Measurements from ENCODE around the gene NAXE.
A peak's percentile ranks its signal among the peaks of the same experiment; 100 is the strongest.
"Not testable (repeated sequence)": the region's sequence is repeated elsewhere in the genome, so short reads cannot be mapped to it uniquely, and the experiment has no call there.

Gene NAXE

GRCh38 chr1:156627313-156627880 is 35.8 kb downstream of the NAXE start:
- Histone ChIP-seq H3K27ac (ENCODE audit: low read length) (no peak overlapping the region), H3K36me3 (ENCODE audit: control insufficient read depth, low read depth, low read length) (no peaks in the 10 kb centered on the region), H3K27me3 (ENCODE audit: control insufficient read depth, insufficient read depth, low read length) (peaks cover 49% of the 10 kb centered on the region), H3K4me3 (ENCODE audit: low read length) (no peak overlapping the region), H3K4me1 (ENCODE audit: control insufficient read depth, low read depth, low read length) (no peaks in the 10 kb centered on the region), H3K9me3 (ENCODE audit: control insufficient read depth, low read depth, low read length) (no peaks in the 10 kb centered on the region), H3K9ac (ENCODE audit: low read length) (no peak overlapping the region)

- Histone ChIP-seq H3K9me3 (ENCODE audit: control insufficient read depth, low read depth, low read length) (no peaks in the 10 kb centered on the region), H3K27me3 (ENCODE audit: control insufficient read depth, insufficient read depth, low read length) (peaks cover 23% of the 10 kb centered on the region), H3K4me3 (ENCODE audit: low read length) (no peak overlapping the region), H3K27ac (ENCODE audit: low read length) (no peak overlapping the region), H3K9ac (ENCODE audit: low read length) (no peak overlapping the region), H3K4me1 (ENCODE audit: control insufficient read depth, low read depth, low read length) (no peaks in the 10 kb centered on the region), H3K36me3 (ENCODE audit: control insufficient read depth, low read depth, low read length) (no peaks in the 10 kb centered on the region)
Measured at GRCh38 chr1:156629823-156630449, 38.4 kb downstream of the NAXE start.

- not testable (repeated sequence) for H3K4me1 ChIP-seq (ENCODE audit: control insufficient read depth, low read depth, low read length); H3K9ac ChIP-seq (ENCODE audit: low read length); H3K27ac ChIP-seq (ENCODE audit: low read length); H3K9me3 ChIP-seq (ENCODE audit: control insufficient read depth, low read depth, low read length); H3K4me3 ChIP-seq (ENCODE audit: low read length); H3K36me3 ChIP-seq (ENCODE audit: control insufficient read depth, low read depth, low read length)
- H3K27me3 ChIP-seq (ENCODE audit: control insufficient read depth, insufficient read depth, low read length): peaks cover 11% of the 10 kb centered on the region
Measured at GRCh38 chr1:156631152-156631551, 39.6 kb downstream of the NAXE start.

- no peak overlapping the region for H3K4me3 ChIP-seq (ENCODE audit: low read length)
- H3K27me3 ChIP-seq (ENCODE audit: control insufficient read depth, insufficient read depth, low read length): peaks cover 4% of the 10 kb centered on the region
- no peaks in the 10 kb centered on the region for H3K36me3 ChIP-seq (ENCODE audit: control insufficient read depth, low read depth, low read length)
- H3K9ac ChIP-seq (ENCODE audit: low read length): no peak overlapping the region
- H3K9me3 ChIP-seq (ENCODE audit: control insufficient read depth, low read depth, low read length): no peaks in the 10 kb centered on the region
- no peaks in the 10 kb centered on the region for H3K4me1 ChIP-seq (ENCODE audit: control insufficient read depth, low read depth, low read length)
- no peak overlapping the region for H3K27ac ChIP-seq (ENCODE audit: low read length)
Measured at GRCh38 chr1:156632355-156632754, 40.8 kb downstream of the NAXE start.

GRCh38 chr1:156638189-156638985 is 46.8 kb downstream of the NAXE start:
- Histone ChIP-seq H3K9me3 (ENCODE audit: control insufficient read depth, low read depth, low read length) (no peaks in the 10 kb centered on the region), H3K27me3 (ENCODE audit: control insufficient read depth, insufficient read depth, low read length) (peaks cover 51% of the 10 kb centered on the region), H3K27ac (ENCODE audit: low read length) (no peak overlapping the region), H3K36me3 (ENCODE audit: control insufficient read depth, low read depth, low read length) (no peaks in the 10 kb centered on the region), H3K4me1 (ENCODE audit: control insufficient read depth, low read depth, low read length) (peaks cover 14% of the 10 kb centered on the region), H3K9ac (ENCODE audit: low read length) (no peak overlapping the region), H3K4me3 (ENCODE audit: low read length) (no peak overlapping the region)

GRCh38 chr1:156639601-156640101 is 48.1 kb downstream of the NAXE start:
- peaks cover 61% of the 10 kb centered on the region for H3K27me3 ChIP-seq (ENCODE audit: control insufficient read depth, insufficient read depth, low read length)
- H3K9ac ChIP-seq (ENCODE audit: low read length): no peak overlapping the region
- no peak overlapping the region for H3K27ac ChIP-seq (ENCODE audit: low read length)

GRCh38 chr1:156640842-156641706 is 49.5 kb downstream of the NAXE start:
- Histone ChIP-seq H3K27ac (ENCODE audit: low read length) (no peak overlapping the region), H3K36me3 (ENCODE audit: control insufficient read depth, low read depth, low read length) (no peaks in the 10 kb centered on the region), H3K9ac (ENCODE audit: low read length) (peak overlapping the region; percentile 2), H3K27me3 (ENCODE audit: control insufficient read depth, insufficient read depth, low read length) (peaks cover 70% of the 10 kb centered on the region), H3K4me3 (ENCODE audit: low read length) (peak overlapping the region; percentile 64), H3K4me1 (ENCODE audit: control insufficient read depth, low read depth, low read length) (peaks cover 14% of the 10 kb centered on the region), H3K9me3 (ENCODE audit: control insufficient read depth, low read depth, low read length) (no peaks in the 10 kb centered on the region)

More at GRCh38 chr1:156639601-156640101, 48.1 kb downstream of the NAXE start:
- Histone ChIP-seq H3K4me3 (ENCODE audit: low read length) (no peak overlapping the region), H3K4me1 (ENCODE audit: control insufficient read depth, low read depth, low read length) (peaks cover 14% of the 10 kb centered on the region), H3K36me3 (ENCODE audit: control insufficient read depth, low read depth, low read length) (no peaks in the 10 kb centered on the region), H3K9me3 (ENCODE audit: control insufficient read depth, low read depth, low read length) (no peaks in the 10 kb centered on the region)

GRCh38 chr1:156641761-156642264 is 50.2 kb downstream of the NAXE start, which contains the start of gene BCAN:
Gene BCAN (plus strand): TSS chr1:156642117. CDS start chr1:156646055, 3,938 bp downstream.
- Histone ChIP-seq H3K9me3 (ENCODE audit: control insufficient read depth, low read depth, low read length) (no peaks in the 10 kb centered on the region), H3K27ac (ENCODE audit: low read length) (no peak within 1 kb of the TSS), H3K36me3 (ENCODE audit: control insufficient read depth, low read depth, low read length) (no peaks in the 10 kb centered on the region), H3K9ac (ENCODE audit: low read length) (peak within 1 kb of the TSS; percentile 2), H3K27me3 (ENCODE audit: control insufficient read depth, insufficient read depth, low read length) (peaks cover 70% of the 10 kb centered on the region), H3K4me3 (ENCODE audit: low read length) (peak within 1 kb of the TSS; percentile 64), H3K4me1 (ENCODE audit: control insufficient read depth, low read depth, low read length) (peaks cover 14% of the 10 kb centered on the region)

GRCh38 chr1:156642265-156643048 is 50.9 kb downstream of the NAXE start:
- H3K4me1 ChIP-seq (ENCODE audit: control insufficient read depth, low read depth, low read length): peaks cover 14% of the 10 kb centered on the region
- no peak overlapping the region for H3K27ac ChIP-seq (ENCODE audit: low read length)
- peak overlapping the region; percentile 64 for H3K4me3 ChIP-seq (ENCODE audit: low read length)
- no peaks in the 10 kb centered on the region for H3K9me3 ChIP-seq (ENCODE audit: control insufficient read depth, low read depth, low read length)
- H3K27me3 ChIP-seq (ENCODE audit: control insufficient read depth, insufficient read depth, low read length): peaks cover 70% of the 10 kb centered on the region
- no peaks in the 10 kb centered on the region for H3K36me3 ChIP-seq (ENCODE audit: control insufficient read depth, low read depth, low read length)
- no peak overlapping the region for H3K9ac ChIP-seq (ENCODE audit: low read length)

- Histone ChIP-seq H3K4me1 (ENCODE audit: control insufficient read depth, low read depth, low read length) (peaks cover 14% of the 10 kb centered on the region), H3K9ac (ENCODE audit: low read length) (no peak overlapping the region), H3K36me3 (ENCODE audit: control insufficient read depth, low read depth, low read length) (no peaks in the 10 kb centered on the region), H3K27ac (ENCODE audit: low read length) (no peak overlapping the region), H3K4me3 (ENCODE audit: low read length) (peak overlapping the region; percentile 64), H3K27me3 (ENCODE audit: control insufficient read depth, insufficient read depth, low read length) (peaks cover 66% of the 10 kb centered on the region), H3K9me3 (ENCODE audit: control insufficient read depth, low read depth, low read length) (no peaks in the 10 kb centered on the region)
Measured at GRCh38 chr1:156643049-156643777, 51.6 kb downstream of the NAXE start.
